ENCODE data around the gene KRTAP5-9.
"Not testable (repeated sequence)": the region's sequence is repeated elsewhere in the genome, so short reads cannot be mapped to it uniquely, and the experiment has no call there.

Gene KRTAP5-9

GRCh38 chr11:71519546-71519945 lies 28.7 kb upstream of the KRTAP5-9 start:
- Histone ChIP-seq H3K4me3 (ENCODE audit: low read length) (no peak overlapping the region), H3K79me2 (ENCODE audit: control insufficient read depth, low read length) (no peaks in the 10 kb centered on the region), H4K20me1 (ENCODE audit: control insufficient read depth, insufficient read depth, low read depth, low read length) (no peaks in the 10 kb centered on the region), H3K9me3 (ENCODE audit: control insufficient read depth, insufficient read depth, low read length) (no peaks in the 10 kb centered on the region; the same call in 1 of the 2 replicates), H3K27me3 (ENCODE audit: control insufficient read depth, low read length) (no peaks in the 10 kb centered on the region), H3K4me1 (ENCODE audit: control insufficient read depth, low read length) (no peaks in the 10 kb centered on the region), H3F3A (ENCODE audit: control insufficient read depth, insufficient read depth) (no peaks in the 10 kb centered on the region), H3K9me2 (replicated peaks; ENCODE audit: control insufficient read depth, low read length) (no peaks in the 10 kb centered on the region), H3K27ac (ENCODE audit: low read depth, low read length) (no peak overlapping the region), H3K4me2 (ENCODE audit: low read length) (no peak overlapping the region), H3K36me3 (ENCODE audit: control insufficient read depth, low read length) (no peaks in the 10 kb centered on the region)
- TF ChIP-seq CTCF (IDR thresholded peaks at IDR 0.05; ENCODE audit: low read depth, low read length, poor library complexity, severe bottlenecking) = no peak
- TF ChIP-seq EZH2phosphoT487 (IDR thresholded peaks at IDR 0.05; ENCODE audit: borderline replicate concordance, low read length) = no peak

GRCh38 chr11:71525188-71525937 lies 22.9 kb upstream of the KRTAP5-9 start:
- TF ChIP-seq CTCF (IDR thresholded peaks at IDR 0.05; ENCODE audit: low read depth, low read length, poor library complexity, severe bottlenecking) (no peak), EZH2phosphoT487 (IDR thresholded peaks at IDR 0.05; ENCODE audit: borderline replicate concordance, low read length) (no peak)
- Histone ChIP-seq H3K27me3 (ENCODE audit: control insufficient read depth, low read length) (no peaks in the 10 kb centered on the region), H4K20me1 (ENCODE audit: control insufficient read depth, insufficient read depth, low read depth, low read length) (no peaks in the 10 kb centered on the region), H3K4me3 (ENCODE audit: low read length) (no peak overlapping the region), H3K36me3 (ENCODE audit: control insufficient read depth, low read length) (no peaks in the 10 kb centered on the region), H3K27ac (ENCODE audit: low read depth, low read length) (no peak overlapping the region), H3K4me2 (ENCODE audit: low read length) (no peak overlapping the region), H3K79me2 (ENCODE audit: control insufficient read depth, low read length) (no peaks in the 10 kb centered on the region), H3K9me2 (replicated peaks; ENCODE audit: control insufficient read depth, low read length) (no peaks in the 10 kb centered on the region), H3K4me1 (ENCODE audit: control insufficient read depth, low read length) (no peaks in the 10 kb centered on the region), H3K9me3 (ENCODE audit: control insufficient read depth, insufficient read depth, low read length) (no peaks in the 10 kb centered on the region; the same call in 1 of the 2 replicates), H3F3A (ENCODE audit: control insufficient read depth, insufficient read depth) (no peaks in the 10 kb centered on the region)

- Histone ChIP-seq H3K27me3 (ENCODE audit: control insufficient read depth, low read length) (no peaks in the 10 kb centered on the region), H3K79me2 (ENCODE audit: control insufficient read depth, low read length) (no peaks in the 10 kb centered on the region), H3K4me3 (ENCODE audit: low read length) (no peak overlapping the region), H4K20me1 (ENCODE audit: control insufficient read depth, insufficient read depth, low read depth, low read length) (no peaks in the 10 kb centered on the region), H3K4me2 (ENCODE audit: low read length) (no peak overlapping the region), H3K9me2 (replicated peaks; ENCODE audit: control insufficient read depth, low read length) (no peaks in the 10 kb centered on the region), H3K36me3 (ENCODE audit: control insufficient read depth, low read length) (no peaks in the 10 kb centered on the region), H3K4me1 (ENCODE audit: control insufficient read depth, low read length) (no peaks in the 10 kb centered on the region), H3K9me3 (ENCODE audit: control insufficient read depth, insufficient read depth, low read length) (no peaks in the 10 kb centered on the region; the same call in 1 of the 2 replicates), H3K27ac (ENCODE audit: low read depth, low read length) (no peak overlapping the region), H3F3A (ENCODE audit: control insufficient read depth, insufficient read depth) (no peaks in the 10 kb centered on the region)
- TF ChIP-seq EZH2phosphoT487 (IDR thresholded peaks at IDR 0.05; ENCODE audit: borderline replicate concordance, low read length) = no peak
- no peak for TF ChIP-seq CTCF (IDR thresholded peaks at IDR 0.05; ENCODE audit: low read depth, low read length, poor library complexity, severe bottlenecking)
Observed at GRCh38 chr11:71525938-71526495, 22.2 kb upstream of the KRTAP5-9 start.

- H3K27ac ChIP-seq (ENCODE audit: low read depth, low read length); H3K79me2 ChIP-seq (ENCODE audit: control insufficient read depth, low read length); H3K36me3 ChIP-seq (ENCODE audit: control insufficient read depth, low read length); H3K4me3 ChIP-seq (ENCODE audit: low read length); H3K4me1 ChIP-seq (ENCODE audit: control insufficient read depth, low read length); H4K20me1 ChIP-seq (ENCODE audit: control insufficient read depth, insufficient read depth, low read depth, low read length); H3K9me2 ChIP-seq (replicated peaks; ENCODE audit: control insufficient read depth, low read length); H3K4me2 ChIP-seq (ENCODE audit: low read length); H3K9me3 ChIP-seq (ENCODE audit: control insufficient read depth, insufficient read depth, low read length); H3F3A ChIP-seq (ENCODE audit: control insufficient read depth, insufficient read depth); H3K27me3 ChIP-seq (ENCODE audit: control insufficient read depth, low read length): not testable (repeated sequence)
Observed at GRCh38 chr11:71526796-71527575, 21.2 kb upstream of the KRTAP5-9 start, which contains the start of gene KRTAP5-7. Gene KRTAP5-7, plus strand, starts transcription at chr11:71527267. Its CDS starts 34 bp downstream, at chr11:71527301.
